ENCODE data around the gene TEAD4.

DNA sequence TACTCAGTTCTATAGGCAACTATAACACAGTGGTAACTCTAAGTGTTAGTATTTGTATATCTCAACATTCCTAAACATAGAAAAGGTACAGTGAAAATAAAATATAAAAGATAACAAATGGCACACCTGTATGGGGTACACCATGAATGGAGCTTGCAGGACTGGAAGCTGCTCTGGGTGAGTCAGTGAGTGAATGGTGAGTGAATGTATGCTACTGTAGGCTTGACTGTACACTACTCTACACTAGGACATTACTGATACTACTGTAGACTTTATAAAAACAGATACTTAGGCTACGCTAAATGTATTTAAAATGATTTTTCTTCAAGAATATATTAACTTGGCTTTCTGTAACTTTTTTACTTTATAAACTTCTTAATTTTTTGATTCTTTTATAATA, 25.5 kb downstream of the TEAD4 start:
- no peak for TF ChIP-seq POLR2A (IDR thresholded peaks at IDR 0.05)
- TF ChIP-seq, protein P1, sequence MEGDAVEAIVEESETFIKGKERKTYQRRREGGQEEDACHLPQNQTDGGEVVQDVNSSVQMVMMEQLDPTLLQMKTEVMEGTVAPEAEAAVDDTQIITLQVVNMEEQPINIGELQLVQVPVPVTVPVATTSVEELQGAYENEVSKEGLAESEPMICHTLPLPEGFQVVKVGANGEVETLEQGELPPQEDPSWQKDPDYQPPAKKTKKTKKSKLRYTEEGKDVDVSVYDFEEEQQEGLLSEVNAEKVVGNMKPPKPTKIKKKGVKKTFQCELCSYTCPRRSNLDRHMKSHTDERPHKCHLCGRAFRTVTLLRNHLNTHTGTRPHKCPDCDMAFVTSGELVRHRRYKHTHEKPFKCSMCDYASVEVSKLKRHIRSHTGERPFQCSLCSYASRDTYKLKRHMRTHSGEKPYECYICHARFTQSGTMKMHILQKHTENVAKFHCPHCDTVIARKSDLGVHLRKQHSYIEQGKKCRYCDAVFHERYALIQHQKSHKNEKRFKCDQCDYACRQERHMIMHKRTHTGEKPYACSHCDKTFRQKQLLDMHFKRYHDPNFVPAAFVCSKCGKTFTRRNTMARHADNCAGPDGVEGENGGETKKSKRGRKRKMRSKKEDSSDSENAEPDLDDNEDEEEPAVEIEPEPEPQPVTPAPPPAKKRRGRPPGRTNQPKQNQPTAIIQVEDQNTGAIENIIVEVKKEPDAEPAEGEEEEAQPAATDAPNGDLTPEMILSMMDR (IDR thresholded peaks at IDR 0.05), result no peak
